Activated gamma-delta T cell (primary cell): ENCODE data around the gene SPIRE1.
"Not testable (repeated sequence)": the region's sequence is repeated elsewhere in the genome, so short reads cannot be mapped to it uniquely, and the experiment has no call there.

Experiments used
- DNase-seq: peaks from one replicate; lab custom pipeline; 2025; lab: John Stamatoyannopoulos, UW

The SPIRE1 gene

DNA sequence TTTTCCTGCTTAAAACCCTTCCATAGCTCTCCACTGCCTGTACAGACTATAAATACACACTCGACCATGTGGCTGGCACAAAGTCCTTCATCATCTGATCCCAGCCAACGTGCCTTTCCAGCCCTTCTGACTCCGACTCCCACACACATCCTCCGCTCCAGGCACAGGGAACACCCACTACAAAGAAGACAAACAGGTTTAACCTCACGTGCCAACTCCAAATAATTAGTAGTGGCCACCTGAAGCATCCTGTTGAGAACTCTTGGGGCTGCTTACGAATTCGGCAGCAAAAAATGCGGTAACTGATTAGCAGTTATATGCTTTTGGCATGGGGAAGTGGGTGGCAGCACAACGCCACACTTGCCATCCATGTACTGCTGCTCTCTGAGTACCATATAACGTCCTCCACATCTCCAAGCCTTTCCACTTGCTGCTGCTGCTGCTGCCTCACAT is 12.1 kb downstream of the SPIRE1 start:
- no peak for DNase-seq

DNA sequence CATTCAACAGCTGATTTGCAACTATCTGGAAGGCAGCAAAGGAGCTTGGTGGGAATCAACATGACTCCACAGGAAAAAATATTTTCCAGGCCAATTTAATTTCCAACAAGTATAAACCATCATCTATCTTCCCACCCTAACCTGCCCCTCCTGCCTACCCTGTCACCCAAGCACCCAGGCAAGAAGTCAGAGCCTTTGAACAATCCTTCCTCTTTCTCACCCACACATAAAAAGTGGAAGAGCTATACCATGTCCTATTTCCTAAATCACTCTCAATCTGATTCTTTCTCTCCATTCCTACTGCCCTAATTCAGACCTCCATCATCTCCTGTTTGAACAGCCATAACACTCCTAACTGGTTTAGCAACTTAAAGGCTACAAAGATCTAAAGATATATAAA is 12.7 kb downstream of the SPIRE1 start:
- no peak for DNase-seq

DNA sequence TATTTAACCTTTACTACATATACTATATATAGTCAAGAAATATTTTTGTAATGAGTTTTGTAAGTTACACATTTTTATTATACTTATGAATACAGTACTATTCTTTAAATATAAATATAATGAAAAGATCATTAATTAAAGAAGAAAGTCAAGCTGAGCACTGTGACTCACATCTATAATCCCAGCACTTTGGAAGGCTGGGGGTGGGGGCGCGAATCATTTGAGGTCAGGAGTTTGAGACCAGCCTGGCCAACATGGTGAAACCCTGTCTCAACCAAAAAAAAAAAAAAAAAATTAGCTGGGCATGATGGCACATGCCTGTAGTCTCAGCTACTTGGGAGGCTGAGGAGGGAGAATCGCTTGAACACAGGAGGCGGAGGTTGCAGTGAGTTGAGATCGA is 14.2 kb downstream of the SPIRE1 start:
- not testable (repeated sequence) for DNase-seq

DNA sequence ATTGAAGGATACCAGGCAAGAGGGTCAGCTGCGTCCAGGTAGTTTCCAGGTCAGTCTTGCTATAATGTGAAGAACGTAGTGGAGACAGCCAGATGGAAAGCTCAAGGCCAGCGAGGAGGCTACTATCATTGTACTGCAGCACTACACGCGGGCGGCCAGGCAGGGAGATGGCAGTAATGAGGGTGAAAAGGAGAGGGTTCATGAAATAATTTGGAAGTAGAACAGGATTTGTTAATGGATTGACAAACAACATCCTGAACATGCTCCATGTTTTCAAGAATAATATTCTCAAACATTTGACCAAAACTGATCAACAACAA is 17.1 kb downstream of the SPIRE1 start:
- no peak for DNase-seq

DNA sequence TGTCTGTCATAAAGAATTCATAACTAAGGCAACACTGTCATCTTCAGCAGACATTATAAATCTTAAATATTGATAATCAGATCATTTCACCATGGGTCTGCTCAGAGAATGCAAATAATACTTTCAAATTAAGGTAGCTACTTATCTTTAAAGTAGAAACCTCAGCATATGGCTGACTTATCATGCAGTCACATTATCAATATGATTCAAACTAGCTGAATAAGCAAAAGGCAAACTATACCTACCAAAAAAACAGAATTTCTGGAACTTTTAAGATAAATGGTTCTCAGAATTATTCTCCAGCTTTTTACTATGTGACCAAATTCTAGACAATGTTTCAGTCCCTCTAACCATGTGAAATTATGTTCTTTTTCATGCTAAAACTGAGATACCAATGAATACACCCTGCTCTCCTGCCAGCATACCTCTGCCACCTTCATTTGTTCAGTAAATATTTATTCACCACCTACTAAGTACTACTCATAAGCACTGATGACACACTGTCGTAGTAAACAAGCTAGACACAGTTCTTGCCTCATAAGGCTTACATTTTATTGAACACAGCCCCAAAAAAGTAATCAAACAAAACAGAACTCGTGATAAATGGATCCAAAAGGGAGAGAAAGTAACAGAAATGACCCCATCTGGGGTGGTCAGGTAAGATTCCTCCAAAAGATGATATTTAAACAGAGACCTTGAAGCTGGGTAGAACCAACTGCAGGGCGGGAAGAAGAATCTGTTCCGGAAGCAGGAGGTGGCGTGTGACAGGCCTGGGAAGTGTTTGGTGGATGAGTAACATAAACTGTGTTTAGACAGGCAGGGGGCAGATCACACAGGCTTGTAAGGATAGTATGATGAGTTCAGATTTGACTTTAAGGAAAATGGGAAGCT is 17.7 kb downstream of the SPIRE1 start:
- DNase-seq = no peak

DNA sequence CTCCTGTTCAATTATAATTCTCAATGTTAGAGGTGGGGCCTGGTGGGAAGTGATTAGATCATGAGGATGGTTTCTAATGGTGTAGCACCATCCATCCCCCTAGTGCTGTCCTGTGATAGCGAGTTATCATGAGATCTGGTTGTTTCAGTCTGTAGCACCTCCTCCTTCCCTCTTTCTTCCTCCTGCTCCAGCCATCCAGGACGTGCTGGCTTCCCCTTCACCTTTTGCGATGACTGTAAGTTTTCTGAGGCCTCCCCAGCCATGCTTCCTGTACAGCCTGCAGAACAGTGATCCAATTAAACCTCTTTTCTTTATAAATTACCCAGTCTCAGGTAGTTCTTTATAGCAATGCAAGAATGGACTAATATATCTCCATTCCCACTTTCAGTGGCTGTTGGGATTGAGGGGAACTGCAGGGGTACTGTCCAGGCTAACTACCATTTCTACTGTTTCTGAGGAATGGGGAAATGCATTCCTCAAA is 19.2 kb downstream of the SPIRE1 start:
- DNase-seq = no peak

DNA sequence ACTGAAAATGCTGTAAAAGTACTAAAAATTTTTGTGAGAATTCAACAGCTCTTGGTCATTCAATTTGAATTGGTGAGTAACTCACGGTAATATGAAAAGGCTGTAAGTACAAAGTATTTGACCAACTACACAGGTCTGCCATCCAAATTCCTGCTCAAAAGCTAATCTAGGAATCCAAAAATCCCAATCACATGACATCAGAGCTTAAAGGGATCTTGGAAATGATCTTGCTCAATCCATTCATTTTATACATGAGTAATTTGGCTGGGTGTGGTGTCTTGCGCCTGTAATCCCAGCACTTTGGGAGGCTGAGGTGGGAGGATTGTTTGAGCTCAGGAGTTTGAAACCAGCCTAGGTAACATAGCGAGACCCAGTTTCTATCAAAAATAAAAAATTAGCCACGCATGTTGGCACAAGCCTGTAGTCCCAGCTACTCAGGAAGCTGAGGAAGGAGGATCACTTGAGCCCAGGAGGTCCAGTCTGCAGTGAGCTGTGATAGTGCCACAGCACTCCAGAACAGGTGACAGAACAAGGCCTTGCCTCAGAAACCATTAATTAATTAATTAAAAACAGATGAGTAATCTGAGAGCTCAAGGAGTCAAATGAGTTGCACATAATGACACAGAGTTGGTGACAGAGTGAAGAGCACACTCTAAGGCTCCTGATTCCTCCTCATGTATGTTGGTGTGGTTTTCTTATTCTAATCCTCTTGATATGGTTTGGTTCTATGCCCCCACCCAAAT is 19.8 kb downstream of the SPIRE1 start:
- no peak for DNase-seq

DNA sequence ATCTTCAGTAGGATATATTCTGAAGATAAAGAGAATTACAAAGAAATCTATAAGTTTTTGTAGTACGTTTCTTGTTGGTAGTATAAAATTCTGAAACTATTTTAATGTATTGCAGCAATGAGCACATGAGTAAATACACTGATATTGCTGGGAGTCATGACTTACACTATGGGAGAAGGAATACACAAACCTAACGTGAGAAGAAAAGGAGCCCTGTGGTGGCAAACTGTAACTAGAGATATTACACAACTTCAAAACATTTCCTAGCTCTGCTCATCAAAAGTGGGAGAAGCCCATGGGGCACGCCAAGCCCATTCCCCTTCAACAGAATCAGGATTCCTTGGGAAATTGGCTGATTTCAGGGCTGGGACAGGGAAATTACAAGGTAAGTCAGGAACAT is 20.5 kb downstream of the SPIRE1 start:
- DNase-seq = no peak

DNA sequence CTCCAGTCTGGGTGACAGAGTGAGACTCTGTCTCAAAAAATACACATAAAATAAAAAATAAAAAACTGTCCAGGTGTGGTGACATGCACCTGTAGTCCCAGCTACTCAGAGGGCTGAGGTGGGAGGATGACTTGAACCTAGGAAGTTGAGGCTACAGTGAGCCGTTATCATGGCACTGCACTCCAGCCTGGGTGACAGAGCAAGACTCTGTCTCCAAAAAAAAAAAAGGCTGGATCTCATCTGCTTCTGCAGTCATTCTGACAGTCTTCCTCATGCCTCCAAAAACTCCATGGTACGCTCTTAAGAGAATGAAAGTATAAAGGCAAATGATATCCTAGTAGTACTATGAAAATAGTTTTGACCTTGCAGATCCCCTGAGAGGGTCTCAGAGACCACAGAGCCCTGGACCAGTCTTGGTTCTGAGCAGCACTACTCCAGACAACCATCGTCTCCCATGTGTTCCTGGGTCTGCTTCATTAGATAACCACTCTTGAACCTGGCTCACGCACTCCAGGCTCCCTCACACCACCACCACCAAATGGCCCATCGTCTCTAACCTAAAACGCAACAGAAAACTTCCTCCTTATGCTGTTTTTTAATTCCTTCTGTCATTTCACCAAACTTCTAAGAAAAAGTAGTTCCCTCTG is 26.0 kb downstream of the SPIRE1 start:
- DNase-seq = no peak

DNA sequence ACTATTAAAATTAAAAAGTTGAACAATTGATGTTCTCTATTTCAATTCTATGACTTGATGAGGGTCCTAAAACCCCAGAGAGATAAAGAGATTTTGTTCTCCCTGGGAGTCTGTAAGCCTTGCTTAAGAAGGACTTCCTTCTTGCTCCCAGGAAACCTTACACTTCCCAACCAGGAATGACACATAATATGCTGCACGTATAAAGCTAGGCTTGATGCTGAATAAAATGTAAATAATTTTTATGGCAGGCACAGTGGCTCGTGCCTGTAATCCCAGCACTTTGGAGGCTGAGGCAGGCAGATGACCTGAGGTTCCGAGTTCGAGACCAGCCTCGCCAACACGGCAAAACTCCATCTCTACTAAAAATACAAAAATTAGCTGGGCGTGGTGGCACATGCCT is 27.8 kb downstream of the SPIRE1 start:
- no peak for DNase-seq

DNA sequence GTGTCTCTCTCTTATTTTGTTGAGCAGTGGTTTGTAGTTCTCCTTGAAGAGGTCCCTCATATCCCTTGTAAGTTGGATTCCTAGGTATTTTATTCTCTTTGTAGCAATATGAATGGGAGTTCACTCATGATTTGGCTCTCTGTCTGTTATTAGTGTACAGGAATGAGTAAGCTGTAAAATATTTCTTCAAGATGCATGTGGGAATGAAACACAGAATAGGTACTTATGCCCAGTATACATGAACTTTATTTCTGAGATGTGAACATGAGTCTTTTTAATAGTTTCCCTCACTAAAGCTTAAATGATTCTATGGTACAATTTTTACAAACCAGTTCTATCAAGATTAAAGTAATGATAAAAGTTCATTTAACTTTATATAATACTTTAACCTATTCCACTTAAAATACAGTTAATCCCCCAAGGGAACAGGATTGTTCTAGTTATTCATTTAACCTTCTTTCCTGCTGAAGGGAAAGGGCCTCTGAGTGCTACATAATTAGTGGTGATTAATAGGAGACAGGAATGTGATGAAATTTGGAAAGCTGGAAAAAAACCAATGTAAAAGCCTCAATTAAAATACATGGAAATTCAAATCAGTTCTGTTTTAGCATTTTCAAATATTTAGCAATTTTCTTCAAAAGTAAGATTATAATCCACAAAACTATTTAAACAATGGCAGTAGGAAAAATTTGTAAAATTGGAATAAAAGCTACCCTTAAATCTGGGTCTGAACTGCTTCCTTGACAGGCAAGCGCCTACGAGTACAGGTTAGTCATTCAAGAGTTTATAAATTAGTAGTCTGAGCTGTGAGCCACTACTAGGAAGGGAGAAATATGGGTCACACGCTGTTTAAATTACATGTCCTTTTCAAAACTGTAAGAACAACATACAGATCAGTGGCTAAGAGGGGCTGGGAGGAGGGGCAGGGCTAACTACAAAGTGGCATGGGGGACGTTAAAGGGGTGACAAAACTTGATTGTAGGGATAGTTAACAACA is 28.9 kb downstream of the SPIRE1 start:
- DNase-seq = no peak

DNA sequence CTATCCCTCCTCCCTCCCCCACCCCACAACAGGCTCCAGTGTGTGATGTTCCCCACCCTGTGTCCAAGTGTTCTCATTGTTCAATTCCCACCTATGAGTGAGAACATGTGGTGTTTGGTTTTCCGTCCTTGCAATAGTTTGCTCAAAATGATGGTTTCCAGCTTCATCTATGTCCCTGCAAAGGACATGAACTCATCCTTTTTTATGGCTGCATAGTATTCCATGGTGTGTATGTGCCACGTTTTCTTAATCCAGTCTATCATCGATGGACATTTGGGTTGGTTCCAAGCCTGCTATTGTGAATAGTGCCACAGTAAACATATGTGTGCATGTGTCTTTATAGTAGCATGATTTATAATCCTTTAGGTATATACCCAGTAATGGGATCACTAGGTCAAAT is 30.7 kb downstream of the SPIRE1 start:
- not testable (repeated sequence) for DNase-seq

DNA sequence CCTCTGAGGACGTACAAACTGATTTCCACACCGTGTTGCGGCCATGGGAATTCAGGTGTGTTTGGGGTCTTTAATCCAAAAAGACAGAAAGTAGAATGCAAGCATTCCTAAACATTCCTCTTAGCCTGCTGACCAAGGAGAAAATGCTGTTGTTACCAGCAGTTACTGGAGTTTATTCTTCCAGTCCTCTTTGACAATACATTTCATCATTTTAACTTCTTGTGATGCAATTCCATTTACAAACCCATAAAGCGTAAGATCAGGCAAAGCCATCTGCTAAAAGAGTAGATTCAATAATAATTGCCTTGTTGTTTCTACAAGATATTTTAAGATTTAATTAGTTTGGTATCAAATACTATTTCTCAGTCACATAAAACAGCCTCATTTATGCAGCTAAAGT is 32.7 kb downstream of the SPIRE1 start:
- DNase-seq = no peak

DNA sequence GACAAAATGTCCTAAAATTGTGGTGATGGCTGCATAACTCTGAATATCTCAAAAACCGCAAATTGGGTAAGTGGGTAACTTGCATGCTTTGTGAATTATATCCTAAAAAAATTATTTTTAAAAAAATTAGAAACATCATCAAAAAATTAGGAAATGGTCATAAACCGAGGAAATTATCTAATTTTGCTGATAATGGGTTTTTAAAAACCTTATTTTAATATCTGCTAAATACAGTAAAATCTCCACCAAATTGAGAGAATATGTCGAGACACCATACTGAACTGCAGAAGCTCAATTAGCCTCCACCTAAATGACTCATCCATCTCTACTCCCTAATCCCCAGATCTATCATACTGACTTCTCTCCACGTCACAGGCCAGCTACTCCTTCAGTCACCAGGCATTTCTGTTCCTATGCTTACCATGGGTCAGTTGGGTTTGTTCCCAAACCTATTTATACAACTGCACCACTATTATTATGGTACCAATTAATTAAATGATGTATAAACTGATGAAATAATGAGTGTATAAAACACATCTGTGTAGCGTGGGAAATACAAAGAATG is 36.1 kb downstream of the SPIRE1 start:
- DNase-seq = no peak

DNA sequence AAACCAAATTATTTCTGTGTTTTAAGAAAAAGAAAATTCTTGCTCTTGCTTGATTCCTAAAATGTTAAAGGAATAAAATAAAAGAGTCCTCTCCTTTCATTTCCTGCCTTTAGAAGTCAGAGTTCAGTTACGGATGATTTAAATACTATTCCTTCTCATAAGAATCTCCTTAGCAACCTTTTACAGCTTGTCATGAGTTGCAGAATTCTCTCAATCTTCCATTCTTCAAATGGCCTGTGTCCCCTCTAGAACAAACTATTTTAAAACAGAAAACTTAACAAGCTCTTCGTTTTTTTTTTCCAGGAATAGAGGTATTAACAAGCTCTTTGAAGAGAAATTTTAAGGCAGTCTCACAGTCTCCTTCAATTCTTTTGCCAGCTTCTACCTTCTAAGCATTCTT is 42.2 kb downstream of the SPIRE1 start:
- no peak for DNase-seq

DNA sequence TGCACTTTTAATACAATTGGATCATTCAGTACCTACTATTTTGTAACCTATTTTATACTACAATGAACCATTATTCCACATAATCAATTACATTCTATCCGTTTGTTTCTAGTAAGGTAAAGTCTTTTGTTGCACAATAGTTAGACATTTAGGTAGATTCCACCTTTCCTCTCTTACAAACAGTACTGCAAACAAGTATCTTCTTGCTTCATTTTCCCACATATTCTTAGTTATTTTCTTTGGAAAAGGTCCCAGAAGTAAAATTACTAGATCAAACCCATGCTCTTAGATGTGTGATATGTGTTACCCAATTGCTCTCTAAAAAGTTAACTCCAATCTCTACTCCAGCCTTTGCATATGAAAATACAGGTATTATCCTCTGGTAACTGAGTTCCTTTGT is 49.6 kb downstream of the SPIRE1 start:
- DNase-seq = no peak

DNA sequence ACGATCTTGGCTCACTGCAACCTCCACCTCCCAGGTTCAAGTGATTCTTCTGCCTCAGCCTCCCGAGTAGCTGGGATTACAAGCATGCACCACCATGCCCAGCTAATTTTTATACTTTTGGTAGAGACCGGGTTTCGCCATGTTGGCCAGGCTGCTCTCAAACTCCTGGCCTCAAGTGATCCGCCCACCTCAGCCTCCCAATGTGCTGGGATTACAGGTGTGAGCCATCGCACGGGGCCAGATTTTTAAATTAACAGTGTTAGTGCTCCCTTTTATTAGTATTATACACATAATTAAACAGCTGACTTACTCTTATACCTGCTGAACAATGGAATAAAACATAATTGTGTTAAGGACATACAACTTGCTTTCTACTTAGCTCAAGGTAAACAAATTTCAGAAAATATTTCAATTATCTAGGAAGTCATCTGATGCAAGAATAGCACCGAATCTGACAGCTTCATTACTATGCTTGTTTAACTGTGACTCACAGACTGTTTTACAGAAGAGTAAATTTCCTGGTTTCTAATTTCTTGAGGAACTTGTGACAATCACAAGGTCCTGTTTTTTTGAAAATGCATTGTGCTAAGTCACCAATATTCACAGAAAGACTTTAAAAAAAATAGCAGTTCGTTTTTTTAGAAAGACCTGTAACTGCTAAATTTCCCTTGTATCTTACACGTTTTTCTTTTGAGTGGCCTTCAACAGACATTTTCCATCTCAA is 51.2 kb downstream of the SPIRE1 start:
- no peak for DNase-seq

DNA sequence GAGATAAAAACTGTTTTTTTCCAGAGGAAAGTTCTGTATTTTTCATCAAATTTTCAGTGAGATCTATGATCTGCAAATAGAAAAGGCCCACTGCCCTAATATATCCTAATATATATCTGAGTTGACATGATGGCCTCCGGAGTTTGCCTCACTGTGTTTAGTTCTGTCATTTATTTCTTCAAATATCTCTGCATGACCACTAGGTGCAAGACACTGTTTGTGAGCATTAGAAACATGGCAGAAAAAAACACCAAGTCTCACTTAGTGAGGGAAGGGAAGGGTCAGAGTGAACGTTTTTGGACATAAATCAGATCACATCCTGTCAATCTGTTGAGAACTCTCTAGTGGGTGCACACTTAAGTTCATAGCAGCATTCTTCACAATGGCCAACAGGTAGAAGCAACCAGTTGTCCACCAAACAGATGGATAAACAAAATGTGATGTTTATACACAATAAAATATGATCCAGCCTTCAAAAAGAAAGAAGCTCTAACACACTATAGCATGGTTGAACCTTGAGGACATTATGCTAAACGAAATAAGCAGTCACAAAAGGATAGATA is 53.4 kb downstream of the SPIRE1 start:
- DNase-seq = no peak

DNA sequence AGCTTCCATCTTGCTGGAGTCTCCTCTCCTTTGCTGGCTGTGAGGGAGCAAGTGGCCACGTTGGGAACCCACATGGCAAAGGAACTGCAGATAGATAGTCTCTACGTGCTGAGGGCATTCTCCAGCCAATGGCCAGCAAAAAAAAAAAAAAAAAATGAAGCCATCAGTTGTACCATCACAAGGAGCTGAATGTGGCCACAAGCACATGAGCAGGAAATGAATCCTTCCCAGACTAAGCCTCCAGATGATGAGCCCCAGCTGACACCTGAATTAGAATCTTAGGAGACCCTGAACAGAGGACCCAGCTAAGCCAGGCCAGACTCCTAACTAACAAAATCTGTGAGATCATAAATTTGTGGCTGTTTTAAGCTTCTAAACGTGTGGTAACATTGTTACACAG is 57.9 kb downstream of the SPIRE1 start:
- no peak for DNase-seq

DNA sequence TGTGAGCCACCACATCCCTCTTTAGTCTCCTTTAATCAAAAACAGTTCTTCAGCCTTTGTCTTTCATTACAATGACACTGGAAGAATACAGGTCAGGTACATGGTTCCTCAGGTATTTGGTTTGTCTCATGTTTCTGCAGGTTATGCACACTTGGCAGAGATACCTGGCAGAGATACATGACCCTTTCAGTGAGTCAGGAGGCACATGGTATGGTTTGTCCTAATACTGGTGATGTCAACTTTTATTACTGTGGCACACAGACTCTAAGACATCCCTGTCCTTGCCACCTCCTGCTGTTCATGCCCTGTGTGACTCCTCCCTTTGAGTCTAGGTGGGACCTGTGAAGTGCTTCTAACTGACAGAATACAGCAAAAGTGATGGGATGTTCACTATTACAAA is 58.4 kb downstream of the SPIRE1 start:
- DNase-seq = no peak
